Effector memory CD4-positive, alpha-beta T cell (primary cell): Measurements from ENCODE around the gene ZDHHC19.
A peak's percentile ranks its signal among the peaks of the same experiment; 100 is the strongest.
"Not testable (repeated sequence)": the region's sequence is repeated elsewhere in the genome, so short reads cannot be mapped to it uniquely, and the experiment has no call there.

Experiments
- DNase-seq, 3 donors: peaks; one replicate each; pipeline ENCODE4 v3.0.0-alpha.2; 2020
- H3K27ac ChIP-seq: 2 replicates; pipeline ENCODE4 v1.7.0; 2013; ENCODE audit warnings: mild to moderate bottlenecking, low read length, moderate library complexity; ENCODE audit not compliant: insufficient read depth, poor library complexity, severe bottlenecking
- H3K27me3 ChIP-seq: replicated peaks from 2 replicates; pipeline ENCODE4 v1.7.0; 2013; ENCODE audit warnings: mild to moderate bottlenecking, low read length; ENCODE audit not compliant: insufficient read depth, control insufficient read depth, poor library complexity, severe bottlenecking
- H3K36me3 ChIP-seq: 2 replicates; pipeline ENCODE4 v1.7.0; 2013; ENCODE audit warnings: mild to moderate bottlenecking, low read length, moderate library complexity; ENCODE audit not compliant: control insufficient read depth, insufficient read depth
- H3K4me1 ChIP-seq: 2 replicates; pipeline ENCODE4 v1.7.0; 2013; ENCODE audit warnings: low read length, mild to moderate bottlenecking; ENCODE audit not compliant: control insufficient read depth, insufficient read depth, poor library complexity, severe bottlenecking
- H3K4me3 ChIP-seq: 2 replicates; pipeline ENCODE4 v1.7.0; 2013; ENCODE audit warnings: low read length, low read depth, mild to moderate bottlenecking; ENCODE audit not compliant: insufficient read depth, poor library complexity, severe bottlenecking
- H3K9me3 ChIP-seq: 2 replicates; pipeline ENCODE4 v1.7.0; 2013; ENCODE audit warnings: mild to moderate bottlenecking, low read length, moderate library complexity; ENCODE audit not compliant: control insufficient read depth

ZDHHC19 gene

DNA sequence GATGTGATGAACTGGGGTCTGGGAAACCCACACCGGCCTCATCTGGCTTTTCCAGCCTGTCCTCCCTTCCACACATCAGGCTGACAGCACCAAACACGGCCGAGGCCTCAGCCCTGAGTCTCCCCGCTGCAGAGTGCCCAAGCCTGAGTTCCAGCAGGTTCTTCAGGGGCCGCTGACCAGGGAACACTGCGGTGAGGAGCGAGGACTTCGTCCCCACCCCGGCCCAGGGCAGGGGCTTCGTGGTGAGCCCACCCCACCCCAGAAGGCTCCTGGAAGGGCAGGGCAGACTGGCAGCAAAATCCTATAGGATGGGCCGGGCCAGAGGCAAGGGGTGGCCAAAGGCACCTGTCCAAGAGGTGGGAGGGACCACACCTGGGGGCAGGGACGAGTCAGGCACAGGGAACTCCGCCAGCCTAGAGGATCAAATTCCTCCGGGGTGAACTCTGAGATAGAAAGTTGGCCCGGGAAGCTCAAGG, 4.9 kb upstream of the ZDHHC19 start, which contains the start of gene SLC51A:
SLC51A (plus strand) TSS at position 446 of the 476 bp plus-strand sequence. CDS start 179 bp downstream, outside the sequence.
- no peak within 1 kb of the TSS for H3K27ac ChIP-seq

GRCh38 chr3:196215493-196216020, 4.4 kb upstream of the ZDHHC19 start:
- Histone ChIP-seq H3K4me3 (no peak overlapping the region), H3K9me3 (no peaks in the 10 kb centered on the region), H3K36me3 (no peaks in the 10 kb centered on the region), H3K27ac (no peak overlapping the region), H3K27me3 (no peaks in the 10 kb centered on the region), H3K4me1 (peaks cover 7% of the 10 kb centered on the region)
- no peak for DNase-seq

More for the DNA sequence above, 4.9 kb upstream of the ZDHHC19 start, which contains the start of gene SLC51A:
- Histone ChIP-seq H3K4me3 (no peak within 1 kb of the TSS), H3K36me3 (no peaks in the 10 kb centered on the region), H3K9me3 (no peaks in the 10 kb centered on the region), H3K27me3 (no peaks in the 10 kb centered on the region), H3K4me1 (peaks cover 7% of the 10 kb centered on the region)
- DNase-seq = no peak

- H3K27me3 ChIP-seq = no peaks in the 10 kb centered on the region
- DNase-seq = no peak
Measured at GRCh38 chr3:196214783-196215441, 3.7 kb upstream of the ZDHHC19 start.

GRCh38 chr3:196209944-196210672, 1.1 kb downstream of the ZDHHC19 start:
- DNase-seq, H3K9me3 ChIP-seq, H3K4me1 ChIP-seq: not testable (repeated sequence)

More at GRCh38 chr3:196214783-196215441, 3.7 kb upstream of the ZDHHC19 start:
- Histone ChIP-seq H3K9me3 (no peaks in the 10 kb centered on the region), H3K36me3 (no peaks in the 10 kb centered on the region), H3K4me1 (peaks cover 7% of the 10 kb centered on the region), H3K4me3 (no peak overlapping the region), H3K27ac (no peak overlapping the region)

DNA sequence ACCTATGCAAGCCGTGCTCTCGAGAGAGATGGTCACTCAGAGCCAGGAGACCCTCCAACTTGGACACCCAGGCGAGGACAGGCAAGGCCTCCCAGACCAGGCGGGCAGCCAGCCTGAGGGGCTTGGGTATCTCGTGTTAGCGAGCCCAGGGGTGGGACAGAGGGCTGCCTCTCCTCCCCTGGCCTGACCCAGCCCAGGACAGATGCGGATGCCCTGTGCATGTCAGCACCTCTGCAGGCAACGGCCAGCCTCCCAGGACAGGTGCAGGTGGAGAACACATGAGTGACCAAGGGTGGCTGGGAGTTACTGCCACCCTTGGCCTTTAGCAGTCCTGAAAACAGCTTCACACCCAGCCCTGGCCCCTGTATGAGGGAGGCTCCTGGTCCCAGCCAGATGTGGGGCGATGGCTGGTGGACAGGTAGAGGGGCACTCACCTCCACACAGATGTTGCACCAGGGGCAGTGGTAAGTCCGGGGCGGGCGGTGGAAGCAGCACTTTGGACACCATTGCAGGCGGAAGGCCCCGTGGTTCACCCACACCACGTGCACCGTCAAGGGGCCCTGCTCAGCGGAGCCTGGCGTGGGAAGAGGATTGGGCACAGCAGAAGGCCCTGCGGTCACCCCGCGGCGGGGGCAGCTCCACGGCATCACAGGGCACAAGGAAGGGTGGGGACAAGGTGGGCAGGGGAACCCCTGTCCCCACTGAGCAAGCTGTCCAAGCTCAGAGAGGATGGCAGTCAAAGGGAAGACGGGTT, 2.1 kb downstream of the ZDHHC19 start:
- Histone ChIP-seq H3K9me3 (no peaks in the 10 kb centered on the region), H3K27ac (no peak overlapping the region), H3K4me3 (no peak overlapping the region), H3K36me3 (no peaks in the 10 kb centered on the region), H3K27me3 (no peaks in the 10 kb centered on the region), H3K4me1 (peaks cover 9% of the 10 kb centered on the region)
- no peak for DNase-seq

More at GRCh38 chr3:196209944-196210672, 1.1 kb downstream of the ZDHHC19 start:
- H3K27ac ChIP-seq, H3K36me3 ChIP-seq, H3K4me3 ChIP-seq, H3K27me3 ChIP-seq: not testable (repeated sequence)

GRCh38 chr3:196207833-196208607, 3.2 kb downstream of the ZDHHC19 start:
- Histone ChIP-seq H3K27me3 (no peaks in the 10 kb centered on the region), H3K27ac (no peak overlapping the region), H3K9me3 (no peaks in the 10 kb centered on the region), H3K36me3 (no peaks in the 10 kb centered on the region), H3K4me1 (peaks cover 9% of the 10 kb centered on the region), H3K4me3 (peak overlapping the region; percentile 76)
- DNase-seq = peak; percentile 46 to 65 (median 62)

DNA sequence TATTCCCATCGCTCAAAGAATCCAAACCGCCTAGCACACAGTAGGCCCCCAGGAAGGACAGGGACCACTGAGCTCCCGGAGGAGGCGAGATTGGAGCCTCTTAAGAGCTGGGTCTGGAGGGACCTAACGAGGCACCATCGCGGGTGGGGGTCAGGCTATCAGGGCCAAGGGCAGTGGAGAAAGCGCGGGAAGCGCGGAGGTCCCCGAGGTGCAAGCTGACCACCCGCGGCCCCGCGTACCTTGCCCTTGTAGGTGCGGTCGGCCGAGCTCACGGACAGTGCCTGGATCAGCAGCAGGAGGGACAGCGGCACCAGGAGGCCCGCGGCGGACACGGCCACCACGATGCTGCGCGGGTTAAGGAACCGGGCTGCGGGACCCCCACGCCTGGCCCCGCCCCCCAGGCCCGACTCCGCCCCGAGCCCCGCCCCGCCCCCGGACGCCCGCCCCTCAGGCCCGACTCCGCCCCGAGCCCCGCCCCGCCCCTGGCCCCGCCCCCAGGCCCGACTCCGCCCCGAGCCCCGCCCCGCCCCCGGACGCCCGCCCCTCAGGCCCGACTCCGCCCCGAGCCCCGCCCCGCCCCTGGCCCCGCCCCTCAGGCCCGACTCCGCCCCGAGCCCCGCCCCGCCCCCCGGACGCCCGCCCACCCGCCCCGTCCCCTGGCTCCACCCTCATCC, 3.9 kb downstream of the ZDHHC19 start:
- Histone ChIP-seq H3K27ac (no peak overlapping the region), H3K27me3 (no peaks in the 10 kb centered on the region), H3K9me3 (no peaks in the 10 kb centered on the region), H3K4me1 (peaks cover 9% of the 10 kb centered on the region), H3K36me3 (no peaks in the 10 kb centered on the region), H3K4me3 (peak overlapping the region; percentile 31)
- DNase-seq = peak in 1 of 3 donors; percentile 12

DNA sequence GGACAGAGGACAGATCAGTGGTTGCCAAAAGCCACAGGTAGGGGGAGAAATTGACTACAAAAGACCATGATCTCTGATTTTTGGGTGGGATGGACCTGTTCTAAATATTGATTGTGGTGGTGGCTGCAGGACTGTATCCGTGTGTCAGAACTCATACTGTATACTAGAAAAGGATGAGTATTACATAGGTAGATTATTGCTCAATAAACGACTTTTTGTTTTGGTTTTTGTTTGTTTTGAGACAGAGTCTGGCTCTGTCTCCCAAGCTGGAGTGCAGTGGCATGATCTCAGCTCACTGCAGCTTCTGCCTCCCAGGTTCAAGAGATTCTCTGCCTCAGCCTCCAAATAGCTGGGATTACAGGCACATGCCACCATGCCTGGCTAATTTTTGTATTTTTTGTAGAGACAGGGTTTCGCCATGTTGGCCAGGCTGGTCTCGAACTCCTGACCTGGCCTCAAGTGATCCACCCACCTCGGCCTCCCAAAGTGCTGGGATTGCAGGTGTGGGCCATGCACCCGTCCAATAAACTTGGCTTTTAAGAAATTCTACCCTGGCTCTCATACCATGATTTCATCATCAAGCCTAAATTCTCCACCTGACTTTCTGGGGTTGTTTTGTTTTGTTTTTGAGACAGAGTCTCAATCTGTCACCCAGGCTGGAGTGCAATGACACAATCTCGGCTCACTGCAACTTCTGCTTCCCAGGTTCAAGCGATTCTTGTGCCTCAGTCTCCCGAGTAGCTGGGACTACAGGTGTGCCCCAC, 5.6 kb downstream of the ZDHHC19 start:
- H3K4me1 ChIP-seq, H3K27me3 ChIP-seq, DNase-seq, H3K27ac ChIP-seq, H3K36me3 ChIP-seq, H3K4me3 ChIP-seq, H3K9me3 ChIP-seq: not testable (repeated sequence)
